ENCODE measurements around the gene TBC1D5. TPM values are rescaled to one million over a fixed set of nuclear protein-coding genes. Genes with fewer than 3 reads are reported as not detected.

TBC1D5 gene
- total and polyA plus RNA-seq, 2 of the 8 experiments (the other 6 are each of a cell fraction or from before 2014, with no cell fraction given) = 11.0 to 22.9 TPM

DNA sequence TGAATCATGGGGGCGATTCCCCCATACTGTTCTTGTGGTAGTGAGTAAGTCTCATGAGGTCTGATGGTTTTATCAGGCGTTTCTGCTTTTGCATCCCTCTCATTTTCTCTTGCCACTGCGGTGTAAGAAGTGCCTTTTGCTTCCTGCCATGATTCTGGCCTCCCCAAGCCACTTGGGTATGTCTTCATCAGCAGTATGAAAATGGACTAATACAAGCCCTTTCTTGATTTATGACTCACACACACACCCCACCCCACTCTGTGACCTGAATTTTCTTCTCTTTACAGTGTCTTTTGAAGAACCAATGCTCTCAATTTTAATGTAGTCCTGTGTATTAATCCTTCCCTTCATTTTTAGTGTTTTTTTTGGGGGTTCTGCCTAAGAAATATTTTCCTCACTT is 612.9 kb downstream of the TBC1D5 start:
- POLR2A ChIA-PET (ENCODE audit: partially characterized antibody) = no interaction called here
- Histone ChIP-seq H3K27ac (ENCODE audit: low read depth, low read length) (no peak overlapping the region), H3K4me2 (ENCODE audit: insufficient read depth in 1 of 2, low read depth in 2 of 2, low read length in 2 of 2) (no peak overlapping the region), H2AK5ac (ENCODE audit: low read depth, low read length) (no peak overlapping the region), H3K36me3 (ENCODE audit: control insufficient read depth in 2 of 4, insufficient read depth in 4 of 4, low read length in 3 of 4) (no peaks in the 10 kb centered on the region), H3K27me3 (replicated peaks in 1 of 4; ENCODE audit: control insufficient read depth in 3 of 4, extremely low read depth in 1 of 4, insufficient read depth in 3 of 4, low read length in 3 of 4) (no peaks in the 10 kb centered on the region), H2BK12ac (ENCODE audit: low read depth, low read length) (no peak overlapping the region), H3K23ac (ENCODE audit: insufficient read length) (no peak overlapping the region), H2BK15ac (ENCODE audit: low read length) (no peak overlapping the region), H4K8ac (ENCODE audit: extremely low read depth, insufficient read depth, low read length) (no peak overlapping the region), H3K14ac (ENCODE audit: insufficient read length) (no peak overlapping the region), H4K91ac (replicated peaks; ENCODE audit: insufficient read length, low read length) (no peak overlapping the region), H3K9me3 (ENCODE audit: insufficient read depth in 2 of 2, low read depth in 1 of 2, low read length in 1 of 2) (no peaks in the 10 kb centered on the region; a peak in 1 of 4 replicates), H2AFZ (ENCODE audit: low read length) (no peak overlapping the region), H4K5ac (ENCODE audit: insufficient read length, low read depth, low read length) (no peak overlapping the region), H2BK120ac (replicated peaks; ENCODE audit: low read depth, low read length) (no peak overlapping the region), H3K4ac (replicated peaks; ENCODE audit: insufficient read length, low read depth, low read length) (no peak overlapping the region), H3K18ac (ENCODE audit: extremely low read depth, low read length) (no peak overlapping the region), H3K4me3 (ENCODE audit: extremely low read depth in 1 of 4, insufficient read depth in 2 of 4, low read depth in 3 of 4, low read length in 4 of 4) (no peak overlapping the region), H4K20me1 (replicated peaks in 1 of 2; ENCODE audit: control insufficient read depth in 1 of 2, insufficient read depth in 2 of 2, low read length in 2 of 2) (no peaks in the 10 kb centered on the region), H3K9ac (replicated peaks in 1 of 4; ENCODE audit: extremely low read depth in 1 of 4, low read depth in 3 of 4, low read length in 3 of 4) (no peak overlapping the region), H3K4me1 (replicated peaks in 1 of 4; ENCODE audit: control insufficient read depth in 3 of 4, insufficient read depth in 4 of 4, low read length in 3 of 4) (no peaks in the 10 kb centered on the region), H3K79me2 (ENCODE audit: control insufficient read depth in 1 of 2, insufficient read depth in 2 of 2, low read length in 2 of 2) (no peaks in the 10 kb centered on the region), H3K23me2 (ENCODE audit: low read depth, low read length) (no peaks in the 10 kb centered on the region), H2BK5ac (ENCODE audit: low read depth, low read length) (no peak overlapping the region), H3K79me1 (ENCODE audit: low read depth, low read length) (no peaks in the 10 kb centered on the region), H2BK20ac (ENCODE audit: low read length) (no peak overlapping the region), H3K56ac (replicated peaks; ENCODE audit: insufficient read length, low read depth, low read length) (no peak overlapping the region)
- FAIRE-seq (no peak), DNase-seq (ENCODE audit: low read depth in 1 of 2, low spot score in 2 of 2) (no peak)
- WGBS, 2 experiments (ENCODE audit: extremely low coverage in 1 of 2, insufficient coverage in 1 of 2, insufficient read length in 1 of 2, insufficient replicate concordance in 2 of 2, low coverage in 1 of 2, low lambda C conversion rate in 2 of 2, missing lambda C conversion rate in 1 of 2) = 88% methylated on average over 3 of the region's 3 CpGs; no CpG with 5 or more reads in 1 of the 2 experiments
- CTCF ChIA-PET (ENCODE audit: partially characterized antibody) = no interaction called here
- TF ChIP-seq NANOG (IDR thresholded peaks at IDR 0.05; ENCODE audit: insufficient read depth, low read depth, low read length, poor library complexity, severe bottlenecking) = no peak
- no peak for TF ChIP-seq FOSL1 (IDR thresholded peaks at IDR 0.05; ENCODE audit: insufficient read depth, low read depth, low read length)
- no peak for TF ChIP-seq NRF1 (IDR thresholded peaks at IDR 0.05; ENCODE audit: low read depth, low read length)
- no peak for TF ChIP-seq JUND (IDR thresholded peaks at IDR 0.05; ENCODE audit: low read length)
- no peak for TF ChIP-seq TAF7 (optimal IDR thresholded peaks at IDR 0.05; ENCODE audit: borderline replicate concordance, low read depth, low read length)
- TF ChIP-seq E2F6 (IDR thresholded peaks at IDR 0.05) = no peak
- TF ChIP-seq ATF3 (IDR thresholded peaks at IDR 0.05; ENCODE audit: insufficient read depth, low read depth, low read length) = no peak
- no peak for TF ChIP-seq HDAC2 (IDR thresholded peaks at IDR 0.05; ENCODE audit: borderline replicate concordance in 1 of 2, low read depth in 2 of 2, low read length in 2 of 2)
- no peak for TF ChIP-seq YY1 (IDR thresholded peaks at IDR 0.05; ENCODE audit: low read depth, low read length)
- no peak for TF ChIP-seq TBP (IDR thresholded peaks at IDR 0.05; ENCODE audit: low read depth, low read length)
- TF ChIP-seq MAFK (IDR thresholded peaks at IDR 0.05; ENCODE audit: low read depth, low read length) = no peak
- TF ChIP-seq GTF2F1 (IDR thresholded peaks at IDR 0.05; ENCODE audit: borderline replicate concordance, low read depth, low read length) = no peak
